SKM-1 treated with dmso at 0.1 percent for 144 hours (cell line): ENCODE results near the gene ST3GAL4.

Source experiments
- DNase-seq: peaks from one replicate; lab custom pipeline; 2025; ENCODE audit not compliant: unreplicated experiment; lab: John Stamatoyannopoulos, UW

Gene ST3GAL4

GRCh38 chr11:126421271-126421671, 65.8 kb downstream of the ST3GAL4 start:
- DNase-seq = no peak

DNA sequence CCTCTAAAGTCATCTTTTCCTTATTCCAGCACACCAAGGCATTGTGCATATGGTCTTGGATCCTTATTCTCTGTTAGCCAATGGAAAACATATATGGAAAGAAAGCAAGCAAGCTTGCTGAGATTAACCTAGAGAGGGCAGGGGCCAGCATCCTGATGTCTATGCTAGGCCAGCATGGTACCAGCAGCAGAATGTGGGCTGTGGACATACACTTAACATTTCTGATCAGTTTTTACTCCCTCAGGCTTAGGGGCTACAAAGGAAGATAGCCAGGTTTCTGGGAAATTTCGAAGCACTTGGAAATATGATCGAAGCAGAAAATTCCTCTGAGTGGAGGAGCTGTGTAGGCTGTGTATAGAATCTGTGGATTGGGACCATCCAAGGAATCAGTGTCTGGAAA, 67.0 kb downstream of the ST3GAL4 start:
- no peak for DNase-seq

GRCh38 chr11:126423154-126423553, 67.7 kb downstream of the ST3GAL4 start:
- no peak for DNase-seq

DNA sequence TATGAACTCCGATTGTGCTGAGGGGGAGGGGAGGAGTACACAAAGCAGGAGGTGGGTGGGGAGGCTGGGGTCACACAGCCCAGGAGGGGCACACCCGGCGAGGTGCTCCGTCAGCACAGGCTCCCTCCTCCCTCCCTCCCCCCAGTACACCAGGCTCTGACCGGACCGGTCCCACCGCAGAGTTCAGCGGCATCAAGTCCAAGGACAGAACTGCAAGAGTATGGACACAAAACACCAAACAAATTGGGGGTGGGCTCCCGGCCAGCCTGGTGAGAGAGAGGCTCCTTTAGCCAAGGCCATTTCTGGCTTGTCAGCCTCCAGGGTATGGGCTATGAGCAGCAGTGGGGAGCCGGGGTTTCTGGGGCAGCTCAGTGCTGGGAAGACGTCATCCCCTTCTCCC, 68.3 kb downstream of the ST3GAL4 start:
- DNase-seq = no peak

- no peak for DNase-seq
Measured at GRCh38 chr11:126424471-126425039, 69.1 kb downstream of the ST3GAL4 start.

DNA sequence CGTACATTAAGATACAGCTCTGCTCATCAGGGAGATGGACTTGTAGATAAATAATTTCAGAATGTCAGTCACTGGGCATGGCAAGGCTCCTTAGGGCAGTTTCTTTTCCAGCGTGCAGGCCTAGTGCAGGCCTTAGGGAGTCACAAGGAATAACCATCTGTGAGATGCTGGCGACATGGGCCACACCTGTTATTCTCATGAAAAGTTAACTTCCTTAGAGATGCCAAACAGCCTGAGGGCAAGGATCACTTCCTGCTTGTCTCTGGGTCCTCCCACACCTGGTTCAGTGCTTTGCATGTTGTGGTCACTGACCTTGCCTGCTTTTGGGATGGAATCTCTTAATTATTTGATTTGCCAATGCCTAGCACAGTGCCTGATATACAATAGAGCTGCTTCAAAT, 70.6 kb downstream of the ST3GAL4 start:
- no peak for DNase-seq

- DNase-seq = no peak
Measured at GRCh38 chr11:126426820-126427749, 71.6 kb downstream of the ST3GAL4 start.

- DNase-seq = no peak
Measured at GRCh38 chr11:126430581-126431335, 75.3 kb downstream of the ST3GAL4 start.

DNA sequence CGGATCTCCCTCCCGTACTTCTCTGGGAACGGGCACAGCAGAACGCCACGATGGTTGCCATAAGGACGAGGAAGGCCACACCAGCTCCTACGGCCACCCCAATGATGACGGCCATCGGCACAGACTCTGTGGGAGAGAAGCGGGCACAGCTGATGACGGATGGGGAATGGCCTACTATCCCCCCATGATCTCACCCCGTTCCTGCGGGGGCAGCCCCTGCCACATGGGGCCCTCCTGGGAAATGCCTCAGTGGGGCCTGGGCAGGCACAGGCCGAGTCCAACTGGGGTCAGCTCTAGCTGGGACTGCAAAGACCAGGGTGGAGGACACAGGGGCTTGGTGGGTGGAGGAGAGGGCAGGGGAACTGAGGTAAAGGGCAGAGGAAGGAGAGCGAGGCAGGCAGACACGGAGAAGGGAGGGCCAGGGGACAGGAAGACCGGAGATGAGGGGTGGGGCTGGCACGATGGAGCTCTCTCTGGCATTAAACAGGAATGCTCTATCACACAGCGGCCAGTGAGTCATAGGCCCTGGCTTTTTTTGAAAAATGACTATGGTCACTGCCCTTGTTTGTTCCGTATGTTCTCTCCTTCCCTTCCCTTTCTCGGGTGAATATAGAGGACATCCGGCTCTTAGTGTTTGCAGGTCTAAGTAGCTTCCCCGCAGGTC, 76.0 kb downstream of the ST3GAL4 start:
- no peak for DNase-seq

DNA sequence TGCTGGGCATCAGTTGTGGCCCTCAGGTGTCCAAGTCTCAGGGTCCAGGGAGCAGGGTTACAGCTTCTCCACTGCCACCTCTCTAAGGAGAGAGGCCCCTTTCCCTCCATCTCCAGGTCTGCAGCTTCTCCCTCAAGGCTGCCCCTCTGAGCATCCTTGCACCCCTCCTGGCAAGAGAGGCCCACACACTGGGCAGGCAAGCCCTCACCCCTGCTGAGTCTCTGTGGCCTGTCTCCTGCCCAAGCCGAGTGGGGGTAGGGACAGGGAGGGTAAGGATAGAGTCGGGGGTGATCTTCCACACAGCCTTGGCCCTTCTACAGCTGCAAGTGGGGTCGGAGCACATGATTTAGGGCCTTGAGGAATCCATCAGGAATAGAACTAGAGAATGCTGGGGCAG, 76.6 kb downstream of the ST3GAL4 start:
- no peak for DNase-seq

DNA sequence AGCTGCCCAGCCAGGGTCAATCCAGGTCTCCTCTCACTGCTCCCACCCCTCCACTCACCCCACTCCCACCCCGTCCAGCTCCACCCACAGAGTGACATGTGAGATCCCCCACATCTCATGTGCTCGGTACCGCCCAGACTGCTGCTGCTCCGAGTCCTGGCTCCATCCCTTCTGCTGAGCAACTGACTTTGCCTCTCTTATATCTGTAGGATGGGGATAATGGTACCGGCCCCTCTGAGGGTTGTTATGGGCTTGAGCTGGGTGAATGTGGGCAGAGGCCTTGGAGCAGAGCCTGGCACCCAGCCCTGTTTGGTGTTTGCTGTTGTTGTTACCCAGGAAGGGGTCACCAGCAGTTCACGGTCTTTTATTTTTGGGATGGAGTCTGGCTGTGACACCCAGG, 77.0 kb downstream of the ST3GAL4 start:
- no peak for DNase-seq

DNA sequence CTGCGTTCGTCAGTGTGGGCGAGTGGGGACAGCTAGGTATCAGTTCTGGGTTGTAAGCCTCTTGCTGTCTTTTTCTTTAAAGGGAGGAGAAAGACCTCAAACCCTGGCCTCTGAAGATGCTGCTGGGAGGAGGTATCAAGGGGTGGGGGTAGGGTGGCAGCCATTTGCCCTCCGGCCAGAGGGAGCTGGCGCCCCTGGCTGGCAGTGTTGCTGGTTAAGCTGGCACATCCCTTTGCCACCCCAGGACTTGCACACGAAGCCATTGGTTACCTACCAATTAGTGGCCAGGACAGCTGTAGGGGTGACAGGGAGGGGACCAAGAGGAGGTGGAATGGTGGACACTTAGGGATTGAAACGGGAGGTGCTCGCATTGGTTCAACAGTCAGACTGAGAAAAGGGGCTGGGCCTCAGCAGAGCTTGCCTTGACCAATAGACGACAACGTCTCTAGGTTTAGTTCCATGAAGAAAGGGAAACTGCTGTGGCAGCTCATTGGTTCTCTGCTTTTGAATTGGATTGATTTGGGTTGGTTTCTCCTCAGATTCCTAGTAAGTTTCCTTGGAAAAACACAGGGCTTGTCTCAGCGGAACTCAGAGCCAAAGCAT, 77.9 kb downstream of the ST3GAL4 start:
- no peak for DNase-seq

- DNase-seq = no peak
Measured at GRCh38 chr11:126433989-126434949, 78.8 kb downstream of the ST3GAL4 start.

- DNase-seq = no peak
Measured at GRCh38 chr11:126434950-126435335, 79.5 kb downstream of the ST3GAL4 start.

- no peak for DNase-seq
Measured at GRCh38 chr11:126436209-126436755, 80.8 kb downstream of the ST3GAL4 start.

DNA sequence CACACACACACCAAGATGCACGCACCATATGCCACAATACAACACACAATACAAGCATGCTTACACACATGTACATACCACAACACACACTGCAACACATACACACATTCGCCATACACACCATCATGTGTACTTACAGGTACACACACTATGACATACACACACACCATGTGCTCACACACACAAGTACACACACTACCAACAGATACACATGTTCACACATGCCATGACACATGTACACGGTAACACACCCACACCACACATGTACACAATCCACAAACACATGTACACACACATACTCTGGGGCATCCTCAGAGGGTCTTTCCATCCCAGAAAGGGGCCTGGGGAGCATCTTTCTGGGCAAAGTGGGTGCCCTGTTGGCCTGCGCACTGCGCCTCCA, 82.2 kb downstream of the ST3GAL4 start:
- DNase-seq = no peak

DNA sequence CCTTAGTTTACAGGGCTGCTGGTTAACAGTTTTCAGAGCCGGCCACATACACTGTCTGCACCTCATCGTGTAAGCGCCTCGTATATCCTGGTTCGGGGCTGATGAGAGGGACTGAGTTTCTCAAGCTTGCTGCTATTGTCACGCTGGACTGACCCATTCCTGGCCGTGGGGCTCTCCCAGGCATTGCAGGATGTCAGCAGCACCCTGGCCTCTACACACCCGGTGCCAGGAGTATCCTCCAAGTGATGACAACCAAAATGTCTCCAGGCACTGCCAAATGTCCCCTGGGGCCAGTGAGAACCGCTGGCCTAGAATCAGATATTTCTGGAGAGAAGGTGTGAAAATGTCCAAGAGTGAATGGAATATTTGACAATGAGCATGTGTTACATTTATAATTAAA, 82.8 kb downstream of the ST3GAL4 start:
- no peak for DNase-seq

DNA sequence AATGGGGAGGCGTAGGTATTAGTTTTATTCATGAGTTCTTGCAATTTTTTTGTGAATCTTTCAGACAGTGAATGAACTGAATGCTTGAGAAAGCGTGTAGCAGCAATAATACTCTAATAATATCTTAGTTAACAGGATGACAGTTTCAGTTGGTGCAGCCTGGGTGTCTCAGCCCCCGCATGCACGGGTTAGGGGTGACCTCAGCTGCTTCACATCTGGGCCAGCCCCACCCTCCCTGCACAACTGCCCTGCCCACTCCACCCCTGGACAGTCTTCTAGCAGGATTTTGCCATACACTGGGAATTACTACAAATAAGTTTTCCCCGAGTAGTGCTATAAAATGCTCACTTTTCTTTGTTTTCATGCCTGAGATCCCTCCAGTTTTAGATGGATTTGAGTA, 83.2 kb downstream of the ST3GAL4 start:
- no peak for DNase-seq

DNA sequence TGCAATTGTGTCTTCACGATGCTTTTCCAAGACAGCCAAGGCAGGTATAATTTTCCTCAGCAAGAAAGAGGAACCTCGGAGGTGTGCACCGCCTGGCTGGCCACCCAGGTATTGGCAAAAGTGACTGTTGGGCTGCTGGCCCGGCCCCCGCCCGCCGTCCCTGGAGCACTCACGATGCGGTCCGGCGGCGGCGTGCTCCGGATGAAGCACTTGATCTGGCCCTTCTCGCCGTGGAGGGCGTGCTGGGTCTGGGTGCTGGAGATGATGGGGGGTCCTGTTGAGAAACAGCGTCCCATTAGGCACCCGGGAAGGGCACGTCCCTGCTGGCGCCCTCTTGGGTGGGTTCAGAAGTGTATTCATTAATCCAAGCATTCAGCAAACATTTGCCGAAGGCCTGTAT, 84.8 kb downstream of the ST3GAL4 start:
- no peak for DNase-seq
